ENCODE results near the gene MYNN.

Gene MYNN

DNA sequence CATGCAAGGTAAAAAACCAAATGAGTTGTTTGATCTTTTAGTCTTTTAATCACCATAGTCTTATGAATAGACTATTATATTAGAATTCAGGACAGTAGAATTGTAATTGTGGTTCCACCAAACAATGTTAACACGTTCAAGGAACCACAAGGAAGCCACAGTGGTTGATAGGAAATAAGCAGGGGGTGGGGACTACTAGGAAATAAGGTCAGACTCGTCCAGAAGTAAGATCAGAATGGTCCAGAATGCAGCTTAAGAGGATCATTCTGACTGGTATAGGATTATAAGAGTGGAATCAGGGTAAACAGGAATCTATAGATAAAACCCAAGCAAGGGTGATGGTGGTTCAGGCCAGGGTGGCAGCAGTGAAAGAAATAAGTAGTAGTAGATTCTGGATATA is 7.5 kb downstream of the MYNN start:
- DNase-seq (ENCODE audit: low read depth) = no peak
- no peak for TF ChIP-seq CTCF (IDR thresholded peaks at IDR 0.05; ENCODE audit: control insufficient read depth, extremely low read depth, insufficient read depth)
- H3K4me3 ChIP-seq (ENCODE audit: low read depth, low read length) = no peak overlapping the region

- no peak for TF ChIP-seq CTCF (IDR thresholded peaks at IDR 0.05; ENCODE audit: control insufficient read depth, extremely low read depth, insufficient read depth)
- H3K4me3 ChIP-seq (ENCODE audit: low read depth, low read length) = no peak overlapping the region
- DNase-seq (ENCODE audit: low read depth) = no peak
These were observed 8.1 kb downstream of the MYNN start for GRCh38 chr3:169781209-169781855.

GRCh38 chr3:169787120-169787519 is 13.9 kb downstream of the MYNN start:
- TF ChIP-seq CTCF (IDR thresholded peaks at IDR 0.05; ENCODE audit: control insufficient read depth, extremely low read depth, insufficient read depth) = no peak
- no peak for DNase-seq (ENCODE audit: low read depth)

DNA sequence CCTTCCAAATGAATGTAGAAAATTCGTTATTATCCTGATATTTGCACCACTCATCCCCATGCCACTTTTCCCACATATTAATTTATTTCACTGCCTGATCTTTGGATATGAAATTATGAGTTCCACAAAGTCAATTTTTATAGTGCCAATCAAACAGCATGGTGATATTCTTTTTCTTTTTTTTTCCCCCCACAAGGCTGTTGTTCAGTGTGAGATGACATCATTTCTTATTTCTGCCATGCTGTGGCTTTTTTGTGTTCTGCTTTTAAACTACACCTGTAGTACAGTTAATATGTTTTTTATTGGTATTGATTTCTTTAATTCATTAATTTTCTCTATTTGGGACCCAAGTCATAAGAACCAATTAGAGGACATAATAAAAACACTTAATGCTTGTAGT is 14.6 kb downstream of the MYNN start:
- H3K4me3 ChIP-seq (ENCODE audit: low read depth, low read length) = no peak overlapping the region
- DNase-seq (ENCODE audit: low read depth) = no peak
- TF ChIP-seq CTCF (IDR thresholded peaks at IDR 0.05; ENCODE audit: control insufficient read depth, extremely low read depth, insufficient read depth) = no peak

More at GRCh38 chr3:169787120-169787519, 13.9 kb downstream of the MYNN start:
- no peak overlapping the region for H3K4me3 ChIP-seq (ENCODE audit: low read depth, low read length)

- no peak overlapping the region for H3K4me3 ChIP-seq (ENCODE audit: low read depth, low read length)
- no peak for TF ChIP-seq CTCF (IDR thresholded peaks at IDR 0.05; ENCODE audit: control insufficient read depth, extremely low read depth, insufficient read depth)
These were observed 17.0 kb downstream of the MYNN start for GRCh38 chr3:169790219-169790618.

GRCh38 chr3:169790687-169791429 is 17.7 kb downstream of the MYNN start:
- no peak for DNase-seq (ENCODE audit: low read depth)
- H3K4me3 ChIP-seq (ENCODE audit: low read depth, low read length) = no peak overlapping the region
- no peak for TF ChIP-seq CTCF (IDR thresholded peaks at IDR 0.05; ENCODE audit: control insufficient read depth, extremely low read depth, insufficient read depth)

More at GRCh38 chr3:169790219-169790618, 17.0 kb downstream of the MYNN start:
- DNase-seq (ENCODE audit: low read depth) = no peak

Data from LNCaP clone FGC (cell line).